Upper lobe of right lung (tissue), 1 donor: Measurements from ENCODE around the gene ATE1. TPM values are rescaled to one million over a fixed set of nuclear protein-coding genes. Genes with fewer than 3 reads are reported as not detected.
"Not testable (repeated sequence)": the region's sequence is repeated elsewhere in the genome, so short reads cannot be mapped to it uniquely, and the experiment has no call there.

Experiments
- ATAC-seq: fragments of 200-7000 bp; cut with Tn5 transposase; one replicate; pipeline ENCODE4 v1.9.1; 2020; ENCODE audit warnings: mild to moderate bottlenecking, moderate library complexity
- DNase-seq: peaks from one replicate; pipeline ENCODE4 v3.0.0-alpha.2; 2020
- H3K27ac ChIP-seq: fragments of 200-600 bp; one replicate; pipeline ENCODE4 v1.8.0; 2022
- H3K27me3 ChIP-seq: fragments of 200-600 bp; one replicate; pipeline ENCODE4 v1.8.0; 2022; ENCODE audit warnings: mild to moderate bottlenecking
- H3K36me3 ChIP-seq: fragments of 200-600 bp; one replicate; pipeline ENCODE4 v1.8.0; 2022
- H3K4me1 ChIP-seq: fragments of 200-600 bp; one replicate; pipeline ENCODE4 v1.8.0; 2022
- H3K4me3 ChIP-seq: fragments of 200-600 bp; one replicate; pipeline ENCODE4 v1.8.0; 2022; ENCODE audit warnings: mild to moderate bottlenecking
- H3K9me3 ChIP-seq: fragments of 200-600 bp; one replicate; pipeline ENCODE4 v1.8.0; 2022
- CTCF ChIP-seq: fragments of 200-600 bp; IDR thresholded peaks from one replicate; pipeline ENCODE4 v1.8.0; 2022; ENCODE audit warnings: antibody characterized with exemption
- intact Hi-C: fragments of 100-400 bp; cut with DNase I; formaldehyde crosslinking; loops from one replicate; pipeline ENCODE4 v1.11.0; 2022
- total RNA-seq: library from RNA; stranded (reverse); fragmentation: NEBNext Ultra II Directional; extraction: Animal tissue kit (Norgen Biotek cat#: 25700); gene quantifications from one replicate; pipeline ENCODE4 v1.2.1, GENCODE V29; 2021
- donor health status: DM: no; HTN: yes; CAD: no; lungs with severe emphysema.

The ATE1 gene
- total RNA-seq, 1 donor from 2014 or later = 26.6 TPM

- Histone ChIP-seq H3K27me3 (no peaks in the 10 kb centered on the region), H3K4me1 (no peaks in the 10 kb centered on the region), H3K4me3 (no peak overlapping the region), H3K27ac (no peak overlapping the region), H3K9me3 (no peaks in the 10 kb centered on the region), H3K36me3 (no peaks in the 10 kb centered on the region)
- no peak for TF ChIP-seq CTCF
- intact Hi-C loops = no loop called here
- no peak for ATAC-seq
- DNase-seq = no peak
Observed at GRCh38 chr10:121936295-121936694, 8.5 kb upstream of the ATE1 start.

DNA sequence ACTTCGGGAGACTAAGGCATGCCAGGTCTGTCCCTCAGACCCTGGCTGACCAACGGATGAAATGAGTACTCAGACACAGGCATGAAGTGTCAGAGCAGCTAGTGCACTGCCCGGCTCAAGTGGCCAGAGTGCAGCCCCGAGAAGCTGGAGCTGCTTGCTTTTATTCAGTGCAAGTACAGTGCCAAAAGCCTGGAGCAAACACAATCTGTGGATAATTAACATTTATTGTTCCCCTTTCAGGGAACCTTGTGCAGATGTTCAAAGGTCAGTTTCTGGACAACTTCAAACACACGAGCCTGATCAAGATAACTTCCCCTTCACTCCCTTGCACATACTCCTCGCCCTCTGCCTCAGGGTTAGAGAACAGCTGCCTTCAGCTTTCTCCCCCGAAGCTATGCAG lies 7.9 kb upstream of the ATE1 start:
- intact Hi-C loops = no loop called here
- no peak for TF ChIP-seq CTCF
- H3K4me1 ChIP-seq = no peaks in the 10 kb centered on the region
- no peak for DNase-seq
- no peaks in the 10 kb centered on the region for H3K36me3 ChIP-seq
- ATAC-seq = no peak
- H3K27ac ChIP-seq = no peak overlapping the region
- no peaks in the 10 kb centered on the region for H3K9me3 ChIP-seq
- H3K4me3 ChIP-seq = no peak overlapping the region
- H3K27me3 ChIP-seq = no peaks in the 10 kb centered on the region

GRCh38 chr10:121930268-121931085 lies 2.6 kb upstream of the ATE1 start:
- H3K27me3 ChIP-seq, intact Hi-C loops, ATAC-seq, DNase-seq, H3K36me3 ChIP-seq, H3K27ac ChIP-seq, H3K4me3 ChIP-seq, H3K9me3 ChIP-seq: not testable (repeated sequence)
- peaks cover 18% of the 10 kb centered on the region for H3K4me1 ChIP-seq

DNA sequence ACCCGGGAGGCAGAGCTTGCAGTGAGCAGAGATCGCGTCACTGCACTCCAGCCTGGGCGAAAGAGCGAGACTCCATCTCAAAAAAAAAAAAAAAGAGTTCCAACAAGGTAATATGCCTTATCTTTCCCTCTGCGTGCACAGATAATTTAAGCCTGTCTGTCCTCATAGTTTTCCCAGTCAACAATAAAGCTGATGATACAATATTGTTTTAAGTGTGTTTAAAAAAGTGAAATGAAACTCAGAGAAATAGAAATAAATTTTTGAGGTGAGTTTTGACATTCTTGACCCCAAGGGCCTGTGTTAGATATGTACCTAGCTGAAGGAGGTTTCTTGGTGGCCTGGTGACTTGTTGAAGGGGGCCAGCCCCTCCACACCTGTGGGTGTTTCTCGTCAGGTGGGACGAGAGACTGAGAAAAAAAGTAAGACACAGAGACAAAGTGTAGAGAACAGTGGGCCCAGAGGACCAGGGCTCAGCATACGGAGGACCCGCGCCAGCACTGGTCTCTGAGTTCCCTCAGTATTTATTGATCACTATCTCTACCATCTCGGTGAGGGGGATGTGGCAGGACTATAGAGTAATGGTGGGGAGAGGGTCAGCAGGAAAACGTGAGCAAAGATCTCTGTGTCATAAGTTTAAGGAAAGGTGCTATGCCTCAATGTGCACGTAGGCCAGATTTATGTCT lies 1.9 kb upstream of the ATE1 start:
- ATAC-seq, H3K27me3 ChIP-seq, H3K9me3 ChIP-seq, H3K27ac ChIP-seq, intact Hi-C loops, H3K4me3 ChIP-seq, H3K36me3 ChIP-seq, DNase-seq: not testable (repeated sequence)
- peaks cover 20% of the 10 kb centered on the region for H3K4me1 ChIP-seq

DNA sequence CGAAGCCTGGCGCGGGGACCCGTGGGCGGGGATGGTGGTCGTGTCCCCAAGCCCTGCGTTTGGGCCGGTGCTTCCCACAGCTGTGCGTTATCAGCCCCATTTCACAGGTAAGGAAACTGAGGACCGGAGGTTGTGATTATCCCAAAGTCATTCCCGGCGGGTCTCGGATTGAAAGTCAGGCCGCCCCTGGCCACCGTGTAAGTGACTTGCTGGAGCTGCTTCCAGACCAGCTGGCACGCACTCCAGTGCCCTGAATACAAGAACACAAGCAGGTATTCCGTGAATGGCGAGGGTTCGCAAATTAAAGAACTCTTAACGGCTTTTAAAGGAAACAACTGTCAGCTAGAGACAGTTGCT lies 675 bp upstream of the ATE1 start:
- peaks cover 20% of the 10 kb centered on the region for H3K4me1 ChIP-seq
- no peaks in the 10 kb centered on the region for H3K9me3 ChIP-seq
- H3K27me3 ChIP-seq = no peaks in the 10 kb centered on the region
- H3K36me3 ChIP-seq = peaks cover 7% of the 10 kb centered on the region
- H3K4me3 ChIP-seq = peak overlapping the region; percentile 91
- no peak for DNase-seq
- peak overlapping the region; percentile 100 for H3K27ac ChIP-seq
- intact Hi-C loops = no loop called here
- no peak for TF ChIP-seq CTCF
- ATAC-seq = no peak

DNA sequence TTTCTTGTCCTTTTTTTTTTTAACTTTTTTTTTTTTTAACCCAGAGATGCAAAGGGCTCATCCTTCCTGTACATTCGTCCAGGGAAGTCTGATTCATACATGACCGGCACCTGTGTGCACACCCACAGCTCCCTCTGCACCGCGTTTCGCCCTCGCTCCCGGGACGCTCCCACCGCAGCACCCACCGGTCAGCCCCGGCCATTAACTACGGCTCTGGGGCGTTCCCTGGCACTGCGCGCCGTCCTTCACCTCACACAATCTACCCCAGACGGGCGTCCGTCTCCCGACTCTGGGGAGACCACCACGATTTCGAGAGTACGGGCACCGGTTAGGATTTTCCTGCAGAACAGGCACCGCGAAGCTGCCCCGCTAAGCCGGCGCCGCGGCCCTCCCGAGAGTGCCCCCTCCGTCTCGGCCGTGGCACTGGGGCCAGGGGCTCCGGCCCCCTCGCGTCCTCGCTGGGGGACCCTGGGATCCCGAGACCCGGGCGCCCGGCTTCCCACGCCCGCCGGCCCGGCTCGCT lies 452 bp downstream of the ATE1 start:
- ATAC-seq (peak; percentile 62), DNase-seq (peak; percentile 78)
- no peak for TF ChIP-seq CTCF
- Histone ChIP-seq H3K4me1 (peaks cover 20% of the 10 kb centered on the region), H3K36me3 (peaks cover 12% of the 10 kb centered on the region), H3K9me3 (no peaks in the 10 kb centered on the region), H3K27ac (peak overlapping the region; percentile 100), H3K4me3 (peak overlapping the region; percentile 91), H3K27me3 (no peaks in the 10 kb centered on the region)
- intact Hi-C loops = no loop called here
